Smooth muscle cell (in vitro differentiated cells): ENCODE data around the gene IFRD2. TPM values are rescaled to one million over a fixed set of nuclear protein-coding genes. Genes with fewer than 3 reads are reported as not detected.

Experiments
- DNase-seq: peaks from one replicate; lab custom pipeline; 2025; ENCODE audit not compliant: unreplicated experiment; lab: John Stamatoyannopoulos, UW
- H2AFZ ChIP-seq: fragments of 200-600 bp; sonication (generic); 2 replicates; pipeline ENCODE4 v1.6.0; 2016; ENCODE audit warnings: antibody characterized with exemption, low read depth, mild to moderate bottlenecking
- H3F3A ChIP-seq: fragments of 200-600 bp; sonication (generic); 2 replicates; pipeline ENCODE4 v1.6.0; 2017; ENCODE audit warnings: antibody characterized with exemption, low read depth
- H3K27ac ChIP-seq: fragments of 200-600 bp; sonication (generic); 2 replicates; pipeline ENCODE4 v1.5.1; 2016; ENCODE audit warnings: low read depth, mild to moderate bottlenecking
- H3K27me3 ChIP-seq: fragments of 200-600 bp; sonication (generic); 2 replicates; pipeline ENCODE4 v1.6.1; 2016; ENCODE audit warnings: low read depth, mild to moderate bottlenecking
- H3K36me3 ChIP-seq: fragments of 200-600 bp; sonication (generic); 2 replicates; pipeline ENCODE4 v1.5.1; 2016; ENCODE audit warnings: low read depth
- H3K4me1 ChIP-seq: fragments of 200-600 bp; sonication (generic); 2 replicates; pipeline ENCODE4 v1.5.1; 2016; ENCODE audit warnings: low read depth
- H3K4me2 ChIP-seq: fragments of 200-600 bp; sonication (generic); 2 replicates; pipeline ENCODE4 v1.6.0; 2016; ENCODE audit warnings: mild to moderate bottlenecking
- H3K4me3 ChIP-seq: fragments of 200-600 bp; sonication (generic); 2 replicates; pipeline ENCODE4 v1.5.1; 2016; ENCODE audit warnings: mild to moderate bottlenecking
- H3K79me2 ChIP-seq: fragments of 200-600 bp; sonication (generic); 2 replicates; pipeline ENCODE4 v1.6.0; 2016; ENCODE audit warnings: low read depth, mild to moderate bottlenecking
- H3K9ac ChIP-seq: fragments of 200-600 bp; sonication (generic); 2 replicates; pipeline ENCODE4 v1.6.0; 2016; ENCODE audit warnings: low read depth
- H3K9me3 ChIP-seq: fragments of 200-600 bp; sonication (generic); replicated peaks from 2 replicates; pipeline ENCODE4 v1.5.1; 2016; ENCODE audit warnings: low read depth
- H4K20me1 ChIP-seq: fragments of 200-600 bp; sonication (generic); 2 replicates; pipeline ENCODE4 v1.6.0; 2016; ENCODE audit warnings: low read depth
- WGBS: methylation state at CpG from one replicate; pipeline ENCODE4 v1.1.7; 2016; ENCODE audit warnings: low lambda C conversion rate; 5-methylcytosine and 5-hydroxymethylcytosine counted together
- polyA plus RNA-seq: library from polyadenylated mRNA; unstranded; fragments of >200 nt; fragmentation: Nextera tagmentation; extraction: Ambion mirVana; gene quantifications from 2 replicates; pipeline ENCODE4 v1.2.1, GENCODE V29; 2016
- total RNA-seq: library from RNA; depleted of rRNA; stranded (reverse); fragments of >200 nt; gene quantifications from 2 replicates; pipeline ENCODE4 v1.2.3, GENCODE V29; 2014
- TF ChIP-seq, protein P1 (sequence below): fragments of 200-600 bp; sonication (generic); IDR thresholded peaks from 2 replicates; pipeline ENCODE4 v1.5.1; 2017; ENCODE audit warnings: borderline replicate concordance, mild to moderate bottlenecking, antibody characterized with exemption; ENCODE audit not compliant: insufficient read depth, poor library complexity, severe bottlenecking

IFRD2 gene
- total and polyA plus RNA-seq, 2 experiments from 2014 or later, result 20.8 to 59.3 TPM

DNA sequence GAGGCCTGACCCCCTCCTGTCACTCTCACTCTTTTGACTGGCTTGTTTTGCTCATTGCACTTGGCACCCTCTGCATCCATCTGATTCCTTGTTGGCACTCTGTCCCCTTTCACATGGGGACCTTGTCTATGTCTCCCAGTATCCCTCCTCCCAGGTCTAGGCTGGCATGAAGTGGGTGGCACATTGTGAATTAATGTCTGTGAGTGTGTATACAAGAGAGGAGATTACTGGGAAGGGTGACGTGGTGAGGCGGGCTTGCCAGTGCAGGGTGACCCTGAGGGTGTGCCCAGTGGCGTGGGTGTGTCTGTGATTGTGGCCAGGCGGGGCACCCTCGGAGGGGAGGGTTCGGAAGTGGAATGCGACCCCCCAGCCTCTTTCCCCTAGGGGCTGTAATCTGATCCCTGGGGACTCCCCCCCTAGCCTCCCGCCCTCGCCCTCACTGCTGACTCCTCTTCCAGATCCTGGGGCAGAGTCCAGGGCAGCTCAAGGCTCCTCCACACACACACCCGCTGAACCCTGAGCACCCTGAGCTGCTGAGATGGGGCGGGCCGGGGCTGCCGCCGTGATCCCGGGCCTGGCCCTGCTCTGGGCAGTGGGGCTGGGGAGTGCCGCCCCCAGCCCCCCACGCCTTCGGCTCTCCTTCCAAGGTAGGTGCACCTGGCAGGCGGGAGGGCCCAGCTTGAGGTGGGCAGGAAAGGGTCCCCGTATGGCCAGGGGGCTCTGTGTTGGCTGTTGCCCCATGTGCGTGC is 23.4 kb downstream of the IFRD2 start, which contains the start of gene SEMA3B:
TSS of gene SEMA3B (plus strand) at position 445 of the 749 bp plus-strand sequence. CDS start at position 539, 94 bp downstream.
- H3K4me1 ChIP-seq, result peaks cover 49% of the 10 kb centered on the region
- WGBS, result 54% methylated on average over 21 of the region's 21 CpGs
- DNase-seq, result no peak

DNA sequence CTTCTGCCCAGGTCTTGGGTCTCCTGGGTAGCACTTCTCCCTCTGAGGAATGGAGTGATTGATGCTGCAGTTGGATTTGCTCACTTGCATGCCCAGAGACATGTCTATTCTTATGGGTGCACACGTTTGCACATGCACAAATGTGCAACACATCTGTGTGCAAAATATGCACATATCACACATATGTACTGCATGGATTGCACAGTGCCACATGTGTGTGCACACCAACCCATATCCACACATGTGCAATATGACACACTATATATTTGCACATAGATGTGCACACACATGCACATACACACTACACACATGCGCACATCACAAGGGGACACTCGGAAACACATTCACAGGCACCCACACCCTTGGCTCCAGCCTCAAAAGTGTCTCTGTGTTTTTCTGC is 24.0 kb downstream of the IFRD2 start:
- H3F3A ChIP-seq, result peaks cover 19% of the 10 kb centered on the region
- no peak for DNase-seq
- H3K27ac ChIP-seq, result peak overlapping the region; percentile 67
- no peaks in the 10 kb centered on the region for H3K79me2 ChIP-seq
- no peaks in the 10 kb centered on the region for H3K9me3 ChIP-seq
- H3K36me3 ChIP-seq, result no peaks in the 10 kb centered on the region
- H3K9ac ChIP-seq, result no peak overlapping the region
- peak overlapping the region; percentile 94 for H3K4me2 ChIP-seq
- H3K4me3 ChIP-seq, result no peak overlapping the region
- peaks cover 3% of the 10 kb centered on the region for H3K27me3 ChIP-seq
- 85% methylated on average over 3 of the region's 3 CpGs for WGBS
- TF ChIP-seq, protein P1, sequence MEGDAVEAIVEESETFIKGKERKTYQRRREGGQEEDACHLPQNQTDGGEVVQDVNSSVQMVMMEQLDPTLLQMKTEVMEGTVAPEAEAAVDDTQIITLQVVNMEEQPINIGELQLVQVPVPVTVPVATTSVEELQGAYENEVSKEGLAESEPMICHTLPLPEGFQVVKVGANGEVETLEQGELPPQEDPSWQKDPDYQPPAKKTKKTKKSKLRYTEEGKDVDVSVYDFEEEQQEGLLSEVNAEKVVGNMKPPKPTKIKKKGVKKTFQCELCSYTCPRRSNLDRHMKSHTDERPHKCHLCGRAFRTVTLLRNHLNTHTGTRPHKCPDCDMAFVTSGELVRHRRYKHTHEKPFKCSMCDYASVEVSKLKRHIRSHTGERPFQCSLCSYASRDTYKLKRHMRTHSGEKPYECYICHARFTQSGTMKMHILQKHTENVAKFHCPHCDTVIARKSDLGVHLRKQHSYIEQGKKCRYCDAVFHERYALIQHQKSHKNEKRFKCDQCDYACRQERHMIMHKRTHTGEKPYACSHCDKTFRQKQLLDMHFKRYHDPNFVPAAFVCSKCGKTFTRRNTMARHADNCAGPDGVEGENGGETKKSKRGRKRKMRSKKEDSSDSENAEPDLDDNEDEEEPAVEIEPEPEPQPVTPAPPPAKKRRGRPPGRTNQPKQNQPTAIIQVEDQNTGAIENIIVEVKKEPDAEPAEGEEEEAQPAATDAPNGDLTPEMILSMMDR, result no peak
- no peaks in the 10 kb centered on the region for H4K20me1 ChIP-seq
- H2AFZ ChIP-seq, result no peak overlapping the region
- H3K4me1 ChIP-seq, result peaks cover 53% of the 10 kb centered on the region

More for the DNA sequence above, 23.4 kb downstream of the IFRD2 start, which contains the start of gene SEMA3B:
- TF ChIP-seq, protein P1, result no peak
- Histone ChIP-seq H3K27me3 (peaks cover 9% of the 10 kb centered on the region), H3K27ac (peak within 1 kb of the TSS; percentile 67), H2AFZ (no peak within 1 kb of the TSS), H3F3A (peaks cover 15% of the 10 kb centered on the region), H3K9ac (peak within 1 kb of the TSS; percentile 48), H3K4me3 (peak within 1 kb of the TSS; percentile 27), H3K9me3 (no peaks in the 10 kb centered on the region), H3K79me2 (no peaks in the 10 kb centered on the region), H4K20me1 (no peaks in the 10 kb centered on the region), H3K4me2 (peak within 1 kb of the TSS; percentile 94), H3K36me3 (no peaks in the 10 kb centered on the region)

- H4K20me1 ChIP-seq, result no peaks in the 10 kb centered on the region
- 29% methylated on average over 20 of the region's 22 CpGs for WGBS
- H3K4me3 ChIP-seq, result peak overlapping the region; percentile 50
- TF ChIP-seq, protein P1, result no peak
- no peak for DNase-seq
- no peaks in the 10 kb centered on the region for H3K79me2 ChIP-seq
- peak overlapping the region; percentile 63 for H3K9ac ChIP-seq
- H3F3A ChIP-seq, result peaks cover 23% of the 10 kb centered on the region
- H3K36me3 ChIP-seq, result no peaks in the 10 kb centered on the region
- no peaks in the 10 kb centered on the region for H3K9me3 ChIP-seq
- peak overlapping the region; percentile 94 for H3K4me2 ChIP-seq
- H2AFZ ChIP-seq, result no peak overlapping the region
- H3K4me1 ChIP-seq, result peaks cover 50% of the 10 kb centered on the region
- peak overlapping the region; percentile 75 for H3K27ac ChIP-seq
- no peaks in the 10 kb centered on the region for H3K27me3 ChIP-seq
Measured at GRCh38 chr3:50267280-50267913, 24.8 kb downstream of the IFRD2 start.
